K562 (cell line): ENCODE results near the gene TMEM87A. TPM values are rescaled to one million over a fixed set of nuclear protein-coding genes. Genes with fewer than 3 reads are reported as not detected.

ENCODE experiments used
- ATAC-seq: fragments of 200-7000 bp; cut with Tn5 transposase; 3 replicates; pipeline ENCODE4 v1.9.1; 2020; ENCODE audit warnings: moderate library complexity
- BruUV-seq: library from RNA; stranded (reverse); fragments of 400-500 nt; replicated peaks from 2 replicates; lab custom pipeline; 2021; lab: Mats Ljungman, UMichigan
- CTCF ChIA-PET: fragments of 300-600 bp; formaldehyde crosslinking; extraction: SDS; loops from one replicate; lab custom pipeline; 2021; ENCODE audit warnings: low intra/inter-chr PET ratio; lab: Yijun Ruan, JAX
- POLR2A ChIA-PET: fragments of 300-600, 350-650 bp; sonication (Branson Sonifier 250); formaldehyde crosslinking; extraction: SDS; loops from one replicate; lab custom pipeline; 2021; ENCODE audit warnings: antibody characterized with exemption, inconsistent platforms; lab: Yijun Ruan, JAX
- DNase-seq, 4 experiments: peaks; one replicate each; pipeline versions ENCODE4 v3.0.0 to v3.0.0-alpha.2; 2011 to 2018; ENCODE audit warnings: low spot score in 3 of 4, mixed read lengths in 3 of 4; ENCODE audit errors: extremely low read depth in 1 of 4
- FAIRE-seq: peaks from 2 replicates; lab custom pipeline; 2011; peaks lifted over from hg19 to GRCh38; lab: Jason Lieb, UNC
- H2AFZ ChIP-seq: 2 replicates; pipeline ENCODE4 v1.6.0; 2011; ENCODE audit warnings: low read depth, low read length, control low read depth, inconsistent platforms
- H3K27ac ChIP-seq: fragments of 200-600 bp; 3 replicates; pipeline ENCODE4 v1.8.0; 2011; ENCODE audit warnings: low read depth, mild to moderate bottlenecking, control low read depth, inconsistent platforms, low read length, moderate library complexity, mixed read lengths; ENCODE audit errors: extremely low read depth
- H3K27me3 ChIP-seq, 2 experiments: fragments of 300-600 bp in 1 of 2; 2 replicates in 1 of 2; 3 replicates in 1 of 2; pipeline versions ENCODE4 v1.6.0 to v1.8.0; 2011; ENCODE audit warnings: inconsistent platforms in 2 of 2, low read length in 2 of 2, mild to moderate bottlenecking in 1 of 2, mixed read lengths in 1 of 2, moderate library complexity in 1 of 2; ENCODE audit not compliant: control insufficient read depth in 2 of 2, insufficient read depth in 2 of 2
- H3K36me3 ChIP-seq: fragments of 300-600 bp; 3 replicates; pipeline ENCODE4 v1.8.0; 2011; ENCODE audit warnings: mild to moderate bottlenecking, low read length, inconsistent platforms; ENCODE audit not compliant: control insufficient read depth, insufficient read depth
- H3K4me1 ChIP-seq, 2 experiments: fragments of 200-600 bp in 1 of 2; replicated peaks in 1 of 2; 2 replicates in 1 of 2; 3 replicates in 1 of 2; pipeline versions ENCODE4 v1.5.1 to v1.8.0; 2011; ENCODE audit warnings: inconsistent platforms in 2 of 2, low read length in 2 of 2, mild to moderate bottlenecking in 1 of 2, mixed read lengths in 1 of 2, moderate library complexity in 1 of 2; ENCODE audit not compliant: control insufficient read depth in 2 of 2, insufficient read depth in 2 of 2
- H3K4me2 ChIP-seq: 2 replicates; pipeline ENCODE4 v1.6.1; 2011; ENCODE audit warnings: low read length, control low read depth, inconsistent platforms, mixed read lengths; ENCODE audit not compliant: insufficient read depth
- H3K4me3 ChIP-seq: fragments of 200-600 bp; sonication (generic), shearing (Covaris generic); 2 replicates; pipeline ENCODE4 v1.5.1; 2016; ENCODE audit warnings: control low read depth, inconsistent platforms
- H3K79me2 ChIP-seq: fragments of 200-600 bp; 3 replicates; pipeline ENCODE4 v1.8.0; 2011; ENCODE audit warnings: low read length, inconsistent platforms; ENCODE audit not compliant: control insufficient read depth, insufficient read depth
- H3K9ac ChIP-seq, 2 experiments: 2 replicates each; pipeline versions ENCODE4 v1.6.0 to v1.6.1; 2011; ENCODE audit warnings: low read depth in 2 of 2, low read length in 2 of 2, control low read depth in 1 of 2, inconsistent platforms in 1 of 2, mild to moderate bottlenecking in 1 of 2, mixed read lengths in 1 of 2; ENCODE audit not compliant: insufficient read depth in 1 of 2
- H3K9me1 ChIP-seq: one replicate; pipeline ENCODE4 v1.6.0; 2011; ENCODE audit warnings: inconsistent platforms, mild to moderate bottlenecking, low read length, moderate library complexity; ENCODE audit not compliant: control insufficient read depth, insufficient read depth
- H3K9me3 ChIP-seq: replicated peaks from 2 replicates; pipeline ENCODE4 v1.5.1; 2011; ENCODE audit warnings: low read depth, low read length, inconsistent platforms; ENCODE audit not compliant: control insufficient read depth, insufficient read depth
- H4K20me1 ChIP-seq: replicated peaks from 2 replicates; pipeline ENCODE4 v1.6.1; 2011; ENCODE audit warnings: low read length, inconsistent platforms, mixed read lengths; ENCODE audit not compliant: control insufficient read depth, insufficient read depth
- ETV5 ChIP-seq: sonication (generic); formaldehyde crosslinking; IDR thresholded peaks from 2 replicates; pipeline ENCODE4 v1.4.0; 2020; ENCODE audit warnings: low read depth, mild to moderate bottlenecking, missing genetic modification reagents
- FOSL1 ChIP-seq: fragments of 200-800 bp; sonication (Bioruptor generic); conservative IDR thresholded peaks from 2 replicates; pipeline ENCODE4 v1.6.1; 2016; ENCODE audit warnings: missing genetic modification characterization, missing compliant biosample characterization
- IRF9 ChIP-seq: fragments of 450-650 bp; IDR thresholded peaks from 2 replicates; pipeline ENCODE4 v1.6.1; 2016; ENCODE audit warnings: missing biosample characterization, missing genetic modification characterization
- NELFE ChIP-seq: IDR thresholded peaks from 2 replicates; pipeline ENCODE4 v1.6.1; 2011; ENCODE audit warnings: mild to moderate bottlenecking; ENCODE audit not compliant: insufficient read depth, insufficient read length
- NFYB ChIP-seq: IDR thresholded peaks from 2 replicates; pipeline ENCODE4 v1.6.1; 2011; ENCODE audit warnings: mild to moderate bottlenecking, moderate library complexity; ENCODE audit not compliant: insufficient read length; ENCODE audit errors: extremely low read depth
- TAF15 ChIP-seq: fragments of 200-400 bp; formaldehyde crosslinking; IDR thresholded peaks from 2 replicates; pipeline ENCODE4 v1.6.1; 2017; ENCODE audit warnings: mild to moderate bottlenecking, low read depth, low read length, moderate library complexity
- XRCC4 ChIP-seq: IDR thresholded peaks from one replicate; pipeline ENCODE4 v1.6.1; 2011; ENCODE audit not compliant: insufficient read depth, insufficient read length; ENCODE audit errors: extremely low read depth
- ZNF79 ChIP-seq: fragments of 250-450 bp; sonication (Bioruptor Pico); IDR thresholded peaks from 2 replicates; pipeline ENCODE4 v1.4.0; 2020; ENCODE audit warnings: low read depth, mild to moderate bottlenecking, moderate library complexity
- ZSCAN32 ChIP-seq: fragments of 450-650 bp; formaldehyde crosslinking; IDR thresholded peaks from 2 replicates; pipeline ENCODE4 v1.4.0; 2020; ENCODE audit warnings: mild to moderate bottlenecking, moderate library complexity
- WGBS: fragments of 100-300 bp; shearing (Covaris generic); methylation state at CpG from one replicate; pipeline ENCODE4 v1.1.6; 2016; ENCODE audit warnings: low coverage, mixed read lengths; ENCODE audit not compliant: insufficient coverage; ENCODE audit errors: missing lambda C conversion rate; 5-methylcytosine and 5-hydroxymethylcytosine counted together
- in situ Hi-C: fragments of 300-500 bp; cut with MboI; formaldehyde crosslinking; loops from 4 replicates; pipeline ENCODE4 v1.15.0; 2018; ENCODE audit warnings: inconsistent platforms, mixed read lengths
- intact Hi-C: fragments of 100-400 bp; cut with micrococcal nuclease; formaldehyde crosslinking; loops from 2 replicates; pipeline ENCODE4 v1.14.2; 2022
- polyA plus RNA-seq, 8 experiments: library from polyadenylated mRNA; depleted of rRNA in 4 of 8; stranded (reverse) in 5 of 8; unstranded in 3 of 8; fragments of >200 nt; fragmentation: Nextera tagmentation in 2 of 8; fragmentation: Illumina TruSeq in 1 of 8; extraction: Ambion mirVana in 2 of 8; extraction: Trizol in 1 of 8; gene quantifications; 2 replicates each; pipeline versions ENCODE4 v1.2.1 to v1.2.3, GENCODE V29; 2011 to 2014; ENCODE audit warnings: inconsistent platforms in 1 of 8, missing spikeins in 1 of 8
- total RNA-seq, 7 experiments: library from RNA; depleted of rRNA in 6 of 7; stranded (reverse); fragments of >200 nt in 6 of 7; fragmentation: Illumina TruSeq in 2 of 7; extraction: Trizol in 2 of 7; gene quantifications; 2 replicates each; pipeline versions ENCODE4 v1.2.1 to v1.2.3, GENCODE V29; 2011 to 2021; ENCODE audit warnings: low replicate concordance in 1 of 7

TMEM87A gene
- total and polyA plus RNA-seq, 9 of the 15 experiments (the other 6 are each of a cell fraction or from before 2014, with no cell fraction given) = 16.6 to 43.3 (median 29.6) TPM

GRCh38 chr15:42272939-42273899, at the start of gene TMEM87A, which contains the start of gene GANC (continued):
- no peak for TF ChIP-seq NFYB
- no peak for TF ChIP-seq TAF15
- no peak for TF ChIP-seq NELFE
- peak; percentile 6; the same call in 1 of the 2 replicates for TF ChIP-seq FOSL1 (tag)
- TF ChIP-seq ZNF79 (CRISPR knock-in tag) = no peak
- TF ChIP-seq ZSCAN32 (CRISPR knock-in tag) = no peak

- FAIRE-seq = no peak
- POLR2A ChIA-PET = no interaction called here
Measured at GRCh38 chr15:42319206-42319605, 46.0 kb upstream of the TMEM87A start.

More at GRCh38 chr15:42319206-42319605, 46.0 kb upstream of the TMEM87A start:
- H3K9ac ChIP-seq = no peak overlapping the region
- H3K79me2 ChIP-seq = no peaks in the 10 kb centered on the region
- no peaks in the 10 kb centered on the region for H3K27me3 ChIP-seq
- no peaks in the 10 kb centered on the region for H3K9me1 ChIP-seq
- ATAC-seq (no peak), DNase-seq (no peak)
- H4K20me1 ChIP-seq = no peaks in the 10 kb centered on the region
- H3K4me3 ChIP-seq = no peak overlapping the region
- CTCF ChIA-PET = no interaction called here
- H3K27ac ChIP-seq = no peak overlapping the region
- in situ Hi-C loops = no loop called here
- WGBS = 77% methylated on average over 2 of the region's 2 CpGs
- H3K4me2 ChIP-seq = no peak overlapping the region
- TF ChIP-seq ETV5 (CRISPR knock-in tag) (no peak), IRF9 (tag) (no peak), XRCC4 (no peak)
- no peaks in the 10 kb centered on the region for H3K36me3 ChIP-seq
- H3K4me1 ChIP-seq = no peaks in the 10 kb centered on the region
- H3K9me3 ChIP-seq = no peaks in the 10 kb centered on the region
- intact Hi-C loops = no loop called here
- no TSS peak for BruUV-seq
- no peak overlapping the region for H2AFZ ChIP-seq
